Activated CD8-positive, alpha-beta memory T cell treated with anti-CD3 and anti-CD28 coated beads for 24 hours (primary cell): ENCODE measurements around the gene PPP1R15A.
"Not testable (repeated sequence)": the region's sequence is repeated elsewhere in the genome, so short reads cannot be mapped to it uniquely, and the experiment has no call there.

ENCODE experiments used
- DNase-seq: peaks from one replicate; pipeline ENCODE4 v3.0.0-alpha.2; 2020

Gene PPP1R15A

DNA sequence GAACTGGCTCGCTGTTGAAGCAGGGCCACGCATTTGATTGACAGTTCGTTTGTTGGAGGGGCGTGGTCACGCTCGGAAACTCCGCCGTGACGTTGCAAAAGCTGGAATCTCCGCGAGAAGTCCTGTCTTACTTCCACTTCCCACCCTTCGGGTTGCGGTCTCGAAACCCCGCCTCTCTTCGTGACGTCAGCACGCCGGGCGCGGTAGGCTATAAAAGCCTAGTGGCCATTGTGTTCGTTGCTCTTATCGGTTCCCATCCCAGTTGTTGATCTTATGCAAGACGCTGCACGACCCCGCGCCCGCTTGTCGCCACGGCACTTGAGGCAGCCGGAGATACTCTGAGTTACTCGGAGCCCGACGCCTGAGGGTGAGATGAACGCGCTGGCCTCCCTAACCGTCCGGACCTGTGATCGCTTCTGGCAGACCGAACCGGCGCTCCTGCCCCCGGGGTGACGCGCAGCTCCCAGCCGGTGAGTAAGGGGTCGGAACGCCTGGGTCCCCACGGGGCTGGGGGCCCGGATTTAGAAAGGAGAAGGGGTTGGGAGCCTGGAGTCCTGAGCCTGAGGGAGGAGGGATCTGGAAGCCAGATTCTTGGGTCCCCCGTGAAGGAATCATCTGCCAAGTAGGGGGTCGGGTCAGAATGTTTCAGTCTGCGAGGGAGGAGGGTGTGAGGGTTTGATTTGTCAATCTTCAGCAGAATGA lies at the start of gene PPP1R15A:
TSS of gene PPP1R15A (plus strand) at position 240 of the 702 bp plus-strand sequence. CDS start 813 bp downstream, outside the sequence.
- DNase-seq, result peak; percentile 100

DNA sequence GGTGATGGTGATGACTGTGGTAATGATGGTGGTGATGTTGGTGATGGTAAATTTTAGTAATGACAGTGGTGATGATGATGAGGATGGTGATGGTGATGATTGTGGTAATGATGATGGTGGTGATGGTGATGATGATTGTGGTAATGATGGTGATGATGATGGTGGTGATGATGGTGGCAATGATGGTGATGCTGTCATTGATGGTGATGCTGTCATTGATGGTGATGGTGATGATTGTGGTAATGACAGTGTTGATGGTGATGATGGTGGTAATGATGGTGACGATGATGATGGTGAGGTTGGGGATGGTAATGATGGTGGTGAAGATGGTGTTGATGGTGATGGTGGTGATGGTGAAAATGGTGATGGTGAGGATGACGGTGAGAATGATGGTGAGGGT lies 49.7 kb upstream of the PPP1R15A start:
- no peak for DNase-seq

DNA sequence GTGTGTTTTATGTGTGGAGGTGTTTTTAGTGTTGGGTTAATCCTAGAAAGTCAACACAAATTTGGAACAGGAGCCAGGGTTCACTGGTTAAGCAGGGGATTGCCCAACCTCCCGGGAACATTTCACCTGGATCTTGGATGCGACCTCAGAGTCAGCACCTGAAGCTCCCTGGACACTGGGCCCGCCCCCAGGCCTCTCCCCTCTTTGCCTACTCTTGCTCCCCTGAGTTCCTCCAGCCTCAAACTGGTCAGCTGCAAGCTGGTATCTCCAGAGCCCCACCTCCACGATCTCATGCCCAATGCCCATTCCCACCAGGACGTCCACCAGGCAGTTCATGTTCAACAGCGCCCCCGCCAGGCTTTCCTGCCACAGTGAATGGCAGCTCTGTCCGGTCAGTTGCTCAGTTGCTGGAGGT lies 45.6 kb upstream of the PPP1R15A start:
- DNase-seq, result no peak

DNA sequence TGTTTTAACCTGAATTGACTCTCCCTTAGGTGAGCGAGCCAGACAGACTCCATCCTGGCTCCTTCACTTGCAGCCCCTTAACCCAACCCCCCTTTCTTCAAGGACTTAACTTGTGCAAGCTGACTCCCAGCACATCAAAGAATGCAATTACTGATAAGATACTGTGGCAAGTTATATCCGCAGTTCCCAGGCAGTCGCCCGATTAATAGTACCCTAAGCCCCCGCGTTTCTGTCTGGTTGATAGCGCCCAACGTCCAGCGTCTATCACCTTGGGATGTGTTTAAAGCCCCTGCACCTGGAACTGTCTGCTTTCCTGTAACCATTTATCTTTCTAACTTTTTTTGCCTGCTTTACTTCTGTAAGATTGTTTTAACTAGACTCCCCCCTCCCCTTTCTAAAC lies 42.1 kb upstream of the PPP1R15A start:
- DNase-seq, result no peak

DNA sequence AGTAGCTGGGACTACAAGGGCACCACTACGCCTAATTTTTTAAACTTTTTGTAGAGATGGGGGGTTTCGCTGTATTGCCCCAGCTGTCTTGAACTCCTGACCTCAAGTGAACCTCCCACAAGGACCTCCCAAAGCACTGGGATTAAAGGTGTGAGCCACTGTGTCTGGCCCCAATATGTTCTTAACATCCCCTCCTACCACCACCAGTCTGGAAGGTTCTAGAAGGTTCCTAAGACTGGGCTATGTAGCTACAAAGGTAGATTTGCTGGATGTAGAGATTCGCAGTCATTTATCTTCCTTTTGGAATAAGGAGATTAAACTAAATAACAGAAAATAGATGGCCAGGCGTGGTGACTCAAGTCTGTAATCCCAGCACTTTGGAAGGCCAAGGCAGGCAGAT lies 41.3 kb upstream of the PPP1R15A start:
- no peak for DNase-seq

DNA sequence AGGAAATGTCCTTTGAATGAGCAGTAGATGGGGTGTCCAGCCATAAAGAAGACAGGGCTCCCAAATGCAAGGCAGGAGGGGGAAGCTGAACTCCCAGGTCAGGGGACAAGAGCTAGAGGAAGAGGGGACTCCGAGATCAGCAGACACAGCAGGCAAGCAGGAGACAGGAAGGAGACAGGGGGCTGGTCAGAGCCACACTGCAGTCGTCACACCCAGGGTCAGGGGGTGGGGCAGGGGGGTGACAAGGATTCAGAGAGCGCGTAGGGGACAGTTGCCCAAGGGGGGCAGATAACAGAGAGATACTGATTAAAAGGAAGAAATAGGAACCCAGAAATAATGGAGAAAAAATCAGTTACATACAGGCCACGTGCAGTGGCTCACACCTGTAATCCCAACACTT lies 39.2 kb upstream of the PPP1R15A start:
- no peak for DNase-seq

DNA sequence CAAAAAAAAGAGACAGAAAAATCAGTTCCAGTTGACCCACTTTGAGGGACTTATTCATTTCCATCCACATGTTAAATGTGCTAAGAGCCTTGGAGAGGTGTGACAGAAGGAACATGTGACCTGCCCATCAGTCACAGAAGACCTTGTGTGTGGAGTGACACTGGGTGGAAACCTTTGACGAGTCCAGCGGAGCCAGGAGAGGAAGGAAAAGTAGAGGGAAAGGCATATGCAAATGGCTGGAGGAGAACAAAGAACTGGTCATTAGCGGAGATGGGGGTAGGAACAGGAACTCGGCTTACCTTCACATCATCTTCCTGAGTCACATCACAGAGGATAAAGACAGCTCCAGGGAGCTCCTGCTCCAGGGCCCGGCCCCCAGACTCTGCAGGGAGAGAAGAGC lies 38.2 kb upstream of the PPP1R15A start:
- no peak for DNase-seq

DNA sequence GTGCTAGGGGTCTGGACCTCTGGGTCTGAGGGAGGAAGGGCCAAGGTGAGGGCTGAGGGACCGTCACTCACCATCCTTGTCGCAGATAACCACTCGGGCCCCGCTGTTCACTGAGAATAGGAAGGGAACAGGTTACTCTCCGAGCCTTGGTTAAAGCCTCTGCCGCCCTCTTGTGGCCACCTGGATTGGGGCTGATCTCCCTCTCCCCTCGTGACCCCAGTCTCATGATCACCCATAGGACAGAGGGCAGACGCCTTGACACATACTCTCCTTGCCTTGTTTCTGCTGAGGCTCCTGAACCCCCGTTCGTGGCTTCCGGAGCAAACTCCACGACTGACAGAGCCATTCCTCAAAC lies 36.5 kb upstream of the PPP1R15A start:
- peak; percentile 97 for DNase-seq

DNA sequence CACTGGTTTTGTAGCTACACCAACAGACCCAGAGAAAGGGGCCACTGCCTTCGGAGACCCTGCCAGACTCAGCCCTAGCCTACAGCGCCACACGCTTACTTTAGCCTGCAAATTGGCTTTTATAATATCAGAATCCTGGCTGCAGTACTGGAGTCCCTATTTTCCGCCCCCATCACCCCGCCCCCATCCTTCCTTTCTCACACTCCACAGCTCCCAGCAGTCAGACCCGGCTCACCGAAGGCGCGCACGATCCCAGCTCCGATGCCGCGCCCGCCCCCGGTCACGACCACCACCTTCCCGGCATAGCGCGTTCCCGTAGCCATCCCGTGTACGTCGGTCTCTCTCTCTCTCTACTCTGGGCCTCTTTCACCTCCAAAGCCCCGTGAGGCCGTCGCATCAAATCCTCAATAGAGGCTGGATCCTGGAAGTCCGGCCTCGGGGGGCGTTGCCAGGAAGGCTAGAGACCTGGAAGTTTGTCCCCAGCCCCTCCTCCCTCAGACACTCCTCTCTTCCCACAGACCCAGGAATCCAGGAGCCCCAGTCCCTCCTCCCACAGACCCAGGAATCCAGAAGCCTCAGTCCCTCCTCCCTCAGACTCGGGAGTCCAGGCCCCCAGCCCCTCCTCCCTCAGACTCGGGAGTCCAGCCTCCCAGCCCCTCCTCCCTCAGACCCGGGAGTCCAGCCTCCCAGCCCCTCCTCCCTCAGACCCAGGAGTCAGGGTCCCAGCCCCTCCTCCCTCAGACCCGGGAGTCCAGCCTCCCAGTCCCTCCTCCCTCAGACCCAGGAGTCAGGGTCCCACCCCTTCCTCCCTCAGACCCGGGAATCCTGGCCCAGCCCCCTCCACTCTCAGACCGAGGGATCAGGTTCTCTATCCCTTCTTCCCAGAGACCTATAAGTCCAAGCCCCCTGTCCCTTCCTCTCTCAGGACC lies 35.9 kb upstream of the PPP1R15A start, which contains the start of gene HSD17B14:
TSS of gene HSD17B14 (minus strand) at position 403 of the 929 bp plus-strand sequence. CDS start at position 323, 80 bp downstream.
- peak; percentile 58 for DNase-seq

DNA sequence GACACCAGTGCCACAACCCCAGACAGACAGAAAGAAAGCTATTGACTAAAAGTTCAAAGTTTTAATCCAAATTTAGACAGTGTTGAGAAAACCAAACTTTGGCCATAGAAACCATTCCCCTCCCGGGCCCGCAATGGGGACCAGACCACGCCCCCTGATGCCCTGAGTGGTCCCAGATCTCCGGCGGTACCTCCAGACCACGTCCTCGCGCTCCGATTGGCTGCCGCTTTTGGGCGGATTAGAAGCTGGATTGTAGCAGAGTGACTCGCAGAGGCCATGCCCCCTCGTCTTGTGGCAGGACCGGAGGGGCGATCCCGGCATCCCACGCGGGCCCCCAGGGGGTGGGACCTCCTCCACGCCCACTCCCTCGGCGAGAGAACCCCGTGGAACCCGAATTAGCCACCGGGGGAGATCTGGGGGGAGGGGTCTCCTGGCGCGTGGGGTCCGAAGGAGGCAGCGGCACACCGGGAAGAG lies 35.1 kb upstream of the PPP1R15A start:
- peak; percentile 92 for DNase-seq

DNA sequence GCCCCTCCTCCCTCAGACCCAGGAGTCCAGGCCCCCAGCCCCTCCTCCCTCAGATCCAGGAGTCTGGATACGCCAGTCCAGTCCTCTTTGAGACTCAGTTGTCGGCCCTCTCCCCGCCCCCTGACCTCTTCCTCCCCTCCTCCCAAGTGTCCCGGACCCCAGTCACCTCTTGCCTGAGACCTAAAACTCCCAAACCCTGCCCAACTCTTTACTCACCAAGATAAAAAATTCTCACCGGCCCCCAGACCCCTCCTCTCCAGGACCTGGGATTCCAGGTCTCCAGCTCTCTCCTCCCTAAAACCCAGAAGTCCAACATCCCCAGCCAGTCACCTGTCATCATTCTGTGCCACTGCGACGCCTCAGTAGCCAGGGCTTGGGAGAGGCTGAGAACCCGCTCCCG lies 34.5 kb upstream of the PPP1R15A start:
- no peak for DNase-seq

DNA sequence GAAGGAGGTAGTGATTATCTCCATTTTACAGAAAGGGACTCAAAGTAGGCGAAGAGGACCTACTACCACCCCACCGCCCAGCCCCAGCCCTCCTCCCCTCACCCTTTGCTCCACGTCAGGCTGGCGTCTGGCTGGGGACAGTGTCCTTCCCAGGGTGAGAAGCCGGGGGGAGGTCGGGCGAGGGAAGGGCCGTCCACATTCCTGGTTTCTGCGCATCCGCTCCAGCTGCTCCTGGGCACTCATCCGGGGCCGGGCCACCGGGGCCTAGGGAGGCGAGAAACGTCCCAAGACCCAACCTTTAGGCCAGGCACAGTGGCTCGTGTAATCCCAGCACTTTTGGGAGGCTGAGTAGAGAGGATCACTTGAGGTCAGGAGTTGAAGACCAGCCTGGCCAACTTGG lies 31.2 kb upstream of the PPP1R15A start:
- no peak for DNase-seq

DNA sequence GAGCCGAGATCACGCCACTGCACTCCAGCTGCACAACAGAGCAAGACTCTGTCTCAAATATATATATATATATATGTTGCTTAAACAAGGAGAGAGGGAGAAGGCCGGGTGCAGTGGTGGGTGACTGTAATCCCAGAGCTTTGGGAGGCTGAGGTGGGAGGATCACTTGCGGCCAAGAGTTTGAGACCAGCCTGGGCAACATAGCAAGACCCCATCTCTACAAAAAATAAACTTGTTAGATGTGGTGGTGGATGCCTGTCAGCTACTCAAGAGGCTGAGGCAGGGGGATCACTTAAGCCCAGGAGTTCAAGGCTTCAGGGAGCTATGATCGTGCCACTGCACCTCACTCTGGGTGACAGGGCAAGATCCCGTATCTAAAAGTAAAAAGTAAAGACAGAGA lies 30.6 kb upstream of the PPP1R15A start:
- no peak for DNase-seq

DNA sequence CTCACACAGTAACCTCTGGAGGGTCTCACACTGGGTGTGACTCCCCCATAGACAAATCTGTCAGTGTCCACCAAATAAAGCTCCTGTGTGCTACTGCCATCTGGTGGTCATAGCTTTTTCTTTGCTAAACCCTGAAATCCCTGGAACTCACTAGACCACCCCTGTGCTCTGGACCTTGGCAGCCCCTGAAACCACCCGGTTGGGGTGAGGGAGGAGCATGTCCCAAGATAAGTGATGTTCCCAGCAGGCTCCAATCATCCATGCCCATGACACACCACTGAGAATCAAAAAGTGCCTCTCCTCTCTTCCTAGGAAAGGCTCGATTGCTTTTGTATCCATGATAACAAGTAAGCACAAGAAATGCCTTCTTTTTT lies 29.4 kb upstream of the PPP1R15A start:
- DNase-seq, result peak; percentile 75

DNA sequence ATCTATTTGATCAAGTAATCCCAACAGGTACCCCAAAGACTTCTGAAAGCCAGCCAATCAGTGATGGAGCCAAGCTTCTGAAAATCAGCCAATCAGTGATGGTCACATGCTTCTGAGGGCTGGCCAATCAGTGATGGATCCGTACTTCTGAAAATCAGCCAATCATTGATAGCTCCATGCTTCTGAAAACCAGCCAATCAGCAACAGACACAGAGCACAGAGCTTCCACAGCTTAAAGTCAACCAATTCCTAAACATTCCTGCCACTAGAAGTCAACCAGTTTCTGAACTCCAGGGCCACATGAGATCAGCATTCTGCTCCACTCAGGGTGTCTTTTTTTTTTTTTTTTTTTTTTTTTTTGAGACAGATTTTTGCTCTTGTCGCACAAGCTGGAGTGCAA lies 27.7 kb upstream of the PPP1R15A start:
- DNase-seq, result no peak

DNA sequence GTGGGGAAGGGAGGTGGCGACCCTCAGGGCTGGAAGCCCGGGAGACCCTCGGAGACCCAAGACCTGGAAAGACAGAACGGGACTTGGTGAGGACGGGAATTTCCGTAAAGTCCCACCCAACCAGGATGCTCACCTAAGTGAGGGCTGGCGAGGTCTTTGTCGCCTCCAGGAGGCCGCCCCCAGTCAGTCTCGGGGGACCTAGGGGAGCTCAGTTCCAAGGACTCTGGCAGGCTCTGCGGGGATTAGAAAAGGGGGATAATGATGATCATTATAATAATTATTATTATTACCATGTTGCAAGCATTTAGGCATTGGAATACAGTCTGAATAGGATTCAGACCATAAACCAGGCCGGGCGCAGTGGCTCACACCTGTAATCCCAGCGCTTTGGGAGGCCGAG lies 26.8 kb upstream of the PPP1R15A start:
- no peak for DNase-seq

DNA sequence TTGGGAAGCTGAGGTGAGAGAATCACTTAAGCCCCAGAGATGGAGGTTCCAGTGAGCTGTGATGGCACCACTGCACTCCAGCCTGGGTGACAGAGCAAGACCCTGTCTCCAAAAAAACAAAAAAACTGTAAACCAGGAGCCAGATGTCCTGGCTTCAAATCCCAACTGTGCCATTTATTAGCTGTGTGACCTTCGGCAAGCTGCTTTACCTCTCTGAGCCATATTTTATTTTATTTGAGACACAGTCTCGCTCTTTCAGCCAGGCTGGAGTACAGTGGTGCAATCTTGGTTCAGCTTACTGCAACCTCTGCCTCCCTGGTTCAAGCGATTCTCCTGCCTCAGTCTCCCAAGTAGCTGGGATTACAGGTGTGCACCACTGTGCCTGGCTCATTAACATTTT lies 25.6 kb upstream of the PPP1R15A start:
- not testable (repeated sequence) for DNase-seq

DNA sequence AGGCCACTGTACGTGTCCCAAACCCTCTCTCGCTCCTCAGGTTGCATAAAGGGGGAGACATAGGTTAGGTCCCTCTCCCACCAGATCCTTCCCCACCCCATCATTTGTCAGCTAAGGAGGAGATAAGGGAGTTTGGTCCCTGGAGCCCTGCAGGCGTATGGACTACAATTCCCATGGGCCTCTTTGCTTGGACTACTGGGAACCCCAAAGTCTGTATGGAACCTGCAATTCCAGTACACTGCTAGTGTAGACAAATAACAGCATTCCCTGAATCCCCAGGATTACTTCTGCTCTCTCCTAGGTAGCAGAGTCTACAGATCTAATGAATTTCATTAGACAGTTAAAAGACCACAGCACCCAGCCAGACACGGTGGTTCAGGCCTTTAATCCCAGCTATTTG lies 19.9 kb upstream of the PPP1R15A start:
- no peak for DNase-seq

DNA sequence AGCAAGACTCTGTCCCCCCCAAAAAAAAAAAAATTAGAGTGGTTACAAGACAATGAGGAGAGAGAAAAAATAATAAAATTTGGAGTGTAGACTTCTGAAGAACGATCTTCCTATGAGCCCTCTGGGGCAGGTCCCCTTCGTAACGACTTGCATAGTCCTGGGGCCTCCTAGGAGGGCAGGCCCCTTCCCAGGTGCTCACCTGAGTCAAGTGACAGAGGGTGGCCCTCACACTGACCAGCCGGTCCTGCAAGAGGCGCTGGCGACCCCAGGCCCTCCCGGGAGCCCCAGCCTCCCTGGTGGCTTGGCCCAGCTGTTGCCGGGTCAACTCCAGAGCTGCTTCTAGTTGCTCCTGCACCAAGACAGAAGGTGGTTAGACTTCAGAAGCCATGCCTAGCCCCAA lies 18.7 kb upstream of the PPP1R15A start:
- no peak for DNase-seq

DNA sequence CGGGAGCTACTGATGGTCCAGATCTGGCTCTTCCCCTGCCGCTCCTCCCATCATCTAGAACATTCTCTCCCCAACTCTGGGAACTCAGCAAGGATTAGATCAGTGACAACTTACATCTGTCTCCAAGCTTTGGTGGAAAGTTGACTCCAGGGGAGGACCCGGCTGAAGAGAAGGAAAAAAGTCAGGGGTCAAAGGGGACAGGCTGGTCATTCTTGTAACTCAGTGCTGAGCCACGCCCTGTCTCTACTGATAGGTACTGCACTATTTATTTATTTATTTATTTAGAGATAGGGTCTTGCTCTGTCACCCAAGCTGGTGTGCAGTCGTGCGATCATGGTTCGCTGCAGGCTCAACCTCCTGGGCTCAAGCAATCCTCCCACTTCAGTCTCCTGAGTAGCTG lies 18.1 kb upstream of the PPP1R15A start:
- DNase-seq, result no peak

DNA sequence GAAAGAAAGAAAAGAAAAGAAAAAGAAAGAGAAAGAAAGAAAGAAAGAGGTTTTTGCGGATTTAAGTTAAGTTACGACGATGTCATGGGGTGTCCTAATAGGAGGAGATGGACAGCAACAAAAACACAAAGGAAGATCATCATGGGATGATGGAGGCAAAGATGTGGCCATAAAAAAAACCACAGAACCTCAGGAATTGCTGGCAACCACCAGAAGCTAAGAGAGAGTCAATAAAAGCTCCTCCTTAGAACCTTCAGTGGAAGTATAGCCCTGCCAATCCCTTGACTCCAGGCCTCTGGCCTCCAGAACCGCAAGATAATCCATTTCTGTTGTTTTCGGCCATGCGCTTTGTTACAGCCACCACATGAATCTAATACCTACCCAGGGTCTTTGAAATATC lies 15.3 kb upstream of the PPP1R15A start:
- no peak for DNase-seq

DNA sequence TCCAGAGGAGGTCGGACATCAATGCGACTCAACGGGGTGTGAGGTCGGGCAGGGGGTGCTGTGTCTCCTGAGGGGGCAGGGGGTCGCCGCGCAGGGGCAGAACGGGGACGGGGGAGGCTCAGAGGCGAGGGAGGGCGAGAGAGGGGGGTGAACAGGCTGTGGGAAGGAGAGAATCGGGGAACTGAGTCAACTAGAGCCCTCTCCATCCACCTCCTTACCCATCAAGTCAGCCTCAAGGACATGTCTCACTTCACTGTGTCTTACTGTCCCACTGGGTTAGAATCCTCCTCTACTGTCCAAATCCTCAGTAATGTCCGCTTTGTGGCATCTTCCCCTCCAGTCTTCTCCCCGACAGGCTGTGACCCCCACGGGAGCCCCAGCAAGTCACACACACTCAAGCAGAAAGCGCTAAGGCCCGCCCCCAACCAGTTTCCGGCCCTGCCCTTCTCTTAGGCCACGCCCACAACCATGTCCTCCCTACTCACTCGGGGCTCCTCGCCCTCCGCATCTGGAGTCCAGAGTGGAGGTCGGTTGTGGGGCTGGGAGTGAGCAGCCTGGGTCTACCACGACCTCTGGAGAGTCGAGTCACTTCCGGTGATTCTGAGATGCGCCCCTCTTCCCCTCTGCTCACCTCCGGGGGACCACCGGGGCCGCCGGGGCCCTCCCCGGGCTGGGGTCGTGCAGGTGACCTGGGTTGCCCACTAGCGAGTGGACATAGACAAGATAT lies 13.1 kb upstream of the PPP1R15A start:
- peak; percentile 91 for DNase-seq
